Suprapubic skin (tissue), 4 donors: ENCODE results near the gene TMUB2. TPM values are rescaled to one million over a fixed set of nuclear protein-coding genes. Genes with fewer than 3 reads are reported as not detected.

ENCODE experiments used
- DNase-seq, 2 donors: peaks; one replicate each; pipeline ENCODE4 v3.0.0-alpha.2; 2019; ENCODE audit warnings: low spot score in 2 of 2
- H3K27ac ChIP-seq: fragments of 200-600 bp; sonication (generic); one replicate; pipeline ENCODE4 v1.5.1; 2019
- H3K27me3 ChIP-seq: fragments of 200-600 bp; sonication (generic); one replicate; pipeline ENCODE4 v1.5.1; 2019
- H3K36me3 ChIP-seq: fragments of 200-600 bp; sonication (generic); one replicate; pipeline ENCODE4 v1.5.1; 2019
- H3K4me1 ChIP-seq: fragments of 200-600 bp; sonication (generic); one replicate; pipeline ENCODE4 v1.5.1; 2019
- H3K4me3 ChIP-seq: fragments of 200-600 bp; sonication (generic); one replicate; pipeline ENCODE4 v1.5.1; 2019; ENCODE audit warnings: mild to moderate bottlenecking
- H3K9me3 ChIP-seq: fragments of 200-600 bp; sonication (generic); one replicate; pipeline ENCODE4 v1.5.1; 2019
- EP300 ChIP-seq: sonication (generic); formaldehyde crosslinking; IDR thresholded peaks from one replicate; pipeline ENCODE4 v1.6.1; 2017; ENCODE audit warnings: antibody characterized with exemption
- POLR2A ChIP-seq, 2 donors: fragments of 450-650 bp; IDR thresholded peaks; one replicate each; pipeline ENCODE4 v1.6.1; 2017; ENCODE audit warnings: antibody characterized with exemption in 2 of 2, mild to moderate bottlenecking in 2 of 2, moderate library complexity in 2 of 2
- POLR2AphosphoS5 ChIP-seq, 3 donors: sonication (generic); formaldehyde crosslinking; IDR thresholded peaks; one replicate each; pipeline ENCODE4 v1.6.1; 2017; ENCODE audit warnings: antibody characterized with exemption in 3 of 3
- WGBS: methylation state at CpG from one replicate; pipeline ENCODE4 v1.1.5; 2018; 5-methylcytosine and 5-hydroxymethylcytosine counted together
- total RNA-seq, 4 donors: library from RNA; depleted of rRNA; stranded (reverse); fragments of >200 nt; gene quantifications; one replicate each; pipeline ENCODE4 v1.1.0, GENCODE V29; 2016
- TF ChIP-seq, protein P1 (sequence below), 2 donors: fragments of 200-600 bp in 1 of 2; fragments of 450-650 bp in 1 of 2; sonication (generic) in 1 of 2; IDR thresholded peaks; one replicate each; pipeline ENCODE4 v1.5.1; 2016 to 2019; ENCODE audit warnings: antibody characterized with exemption in 2 of 2, mild to moderate bottlenecking in 1 of 2, moderate library complexity in 1 of 2

Gene TMUB2
- total RNA-seq, 4 donors from 2014 or later = 31.5 to 48.8 (median 36.1) TPM

DNA sequence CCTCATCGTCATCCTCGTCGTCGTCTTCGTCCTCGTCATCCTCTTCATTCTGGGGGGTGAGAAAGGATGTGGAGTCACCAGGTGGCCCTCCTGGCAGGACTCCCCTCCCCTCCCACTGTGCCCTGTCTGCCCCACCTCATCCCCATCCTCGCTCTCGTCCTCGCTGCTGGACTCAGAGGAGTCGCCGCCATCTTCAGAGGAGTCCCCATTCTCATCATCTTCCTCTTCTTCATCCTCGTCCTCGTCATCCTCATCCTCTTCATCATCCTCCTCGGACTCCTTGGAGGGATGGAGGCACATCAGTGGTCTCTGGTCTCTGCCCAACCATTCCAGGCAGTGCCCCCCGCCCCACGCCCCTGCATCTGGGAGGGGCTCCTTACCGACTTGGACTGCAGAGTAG is 20.5 kb downstream of the TMUB2 start:
- Histone ChIP-seq H3K9me3 (no peaks in the 10 kb centered on the region), H3K27ac (no peak overlapping the region), H3K36me3 (peaks cover 37% of the 10 kb centered on the region), H3K27me3 (no peaks in the 10 kb centered on the region), H3K4me3 (no peak overlapping the region), H3K4me1 (peaks cover 37% of the 10 kb centered on the region)
- TF ChIP-seq, protein P1, sequence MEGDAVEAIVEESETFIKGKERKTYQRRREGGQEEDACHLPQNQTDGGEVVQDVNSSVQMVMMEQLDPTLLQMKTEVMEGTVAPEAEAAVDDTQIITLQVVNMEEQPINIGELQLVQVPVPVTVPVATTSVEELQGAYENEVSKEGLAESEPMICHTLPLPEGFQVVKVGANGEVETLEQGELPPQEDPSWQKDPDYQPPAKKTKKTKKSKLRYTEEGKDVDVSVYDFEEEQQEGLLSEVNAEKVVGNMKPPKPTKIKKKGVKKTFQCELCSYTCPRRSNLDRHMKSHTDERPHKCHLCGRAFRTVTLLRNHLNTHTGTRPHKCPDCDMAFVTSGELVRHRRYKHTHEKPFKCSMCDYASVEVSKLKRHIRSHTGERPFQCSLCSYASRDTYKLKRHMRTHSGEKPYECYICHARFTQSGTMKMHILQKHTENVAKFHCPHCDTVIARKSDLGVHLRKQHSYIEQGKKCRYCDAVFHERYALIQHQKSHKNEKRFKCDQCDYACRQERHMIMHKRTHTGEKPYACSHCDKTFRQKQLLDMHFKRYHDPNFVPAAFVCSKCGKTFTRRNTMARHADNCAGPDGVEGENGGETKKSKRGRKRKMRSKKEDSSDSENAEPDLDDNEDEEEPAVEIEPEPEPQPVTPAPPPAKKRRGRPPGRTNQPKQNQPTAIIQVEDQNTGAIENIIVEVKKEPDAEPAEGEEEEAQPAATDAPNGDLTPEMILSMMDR (IDR thresholded peaks at IDR 0.05) = no peak
- no peak for TF ChIP-seq EP300
- no peak for TF ChIP-seq POLR2A (IDR thresholded peaks at IDR 0.05)
- no peak for TF ChIP-seq POLR2AphosphoS5 (IDR thresholded peaks at IDR 0.05)
- no peak for DNase-seq
- WGBS = 88% methylated on average over 17 of the region's 17 CpGs

DNA sequence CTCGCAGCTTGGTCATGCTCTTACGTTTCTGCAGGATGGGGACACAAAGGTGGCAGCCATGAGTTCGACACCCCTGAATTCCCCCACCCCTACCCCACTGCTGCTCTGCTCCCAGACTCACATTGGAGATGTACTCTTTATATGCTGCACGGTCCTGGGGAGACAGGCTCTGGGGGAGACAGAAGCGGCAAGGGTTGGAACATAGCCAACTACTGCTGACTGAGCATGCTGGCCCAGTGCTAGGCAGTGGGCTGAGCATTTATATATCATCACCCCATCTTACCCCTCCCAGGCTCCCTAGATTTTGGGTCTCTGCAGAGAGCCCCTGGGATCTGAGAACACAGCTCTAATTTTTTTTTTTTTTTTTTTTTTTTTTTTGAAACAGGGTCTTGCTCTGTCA is 21.0 kb downstream of the TMUB2 start:
- H3K4me3 ChIP-seq = no peak overlapping the region
- no peaks in the 10 kb centered on the region for H3K9me3 ChIP-seq
- 90% methylated on average over 2 of the region's 5 CpGs for WGBS
- peaks cover 37% of the 10 kb centered on the region for H3K36me3 ChIP-seq
- DNase-seq = no peak
- H3K27me3 ChIP-seq = no peaks in the 10 kb centered on the region
- peaks cover 41% of the 10 kb centered on the region for H3K4me1 ChIP-seq
- no peak overlapping the region for H3K27ac ChIP-seq
- TF ChIP-seq POLR2AphosphoS5 (IDR thresholded peaks at IDR 0.05) (no peak), POLR2A (IDR thresholded peaks at IDR 0.05) (no peak), EP300 (no peak)
- TF ChIP-seq, protein P1 (IDR thresholded peaks at IDR 0.05) = no peak

DNA sequence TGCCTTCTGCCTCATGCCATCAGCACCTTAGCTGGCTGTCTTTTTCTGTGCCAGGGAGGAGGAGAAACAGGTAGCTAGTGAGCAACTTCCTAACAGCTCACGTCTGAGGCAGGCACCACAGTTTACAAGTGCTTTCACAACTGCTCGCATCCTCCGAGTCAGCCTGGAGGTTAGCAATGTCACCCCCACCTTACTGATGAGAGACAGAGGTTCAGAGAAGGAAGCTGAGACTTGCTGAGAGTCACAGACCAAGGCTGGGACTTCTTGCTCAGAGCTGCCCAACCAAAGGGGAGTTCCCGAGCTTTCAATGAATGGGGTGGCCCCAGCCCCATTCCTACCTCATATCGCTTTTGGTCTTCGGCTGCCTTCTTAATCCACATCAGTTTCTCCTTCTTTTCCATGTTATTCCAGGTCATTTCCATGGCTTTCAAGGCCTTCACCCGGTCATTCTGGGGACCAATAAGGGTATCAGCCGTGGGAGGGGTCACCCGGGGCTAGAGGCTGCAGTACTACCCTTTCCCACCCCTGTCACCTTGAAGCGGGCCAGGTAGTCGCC is 23.1 kb downstream of the TMUB2 start:
- H3K27me3 ChIP-seq = no peaks in the 10 kb centered on the region
- no peak for TF ChIP-seq POLR2AphosphoS5 (IDR thresholded peaks at IDR 0.05)
- no peak for TF ChIP-seq EP300
- H3K27ac ChIP-seq = no peak overlapping the region
- H3K9me3 ChIP-seq = no peaks in the 10 kb centered on the region
- WGBS = 74% methylated on average over 11 of the region's 11 CpGs
- H3K4me3 ChIP-seq = no peak overlapping the region
- DNase-seq = no peak
- peaks cover 49% of the 10 kb centered on the region for H3K36me3 ChIP-seq
- peaks cover 27% of the 10 kb centered on the region for H3K4me1 ChIP-seq

DNA sequence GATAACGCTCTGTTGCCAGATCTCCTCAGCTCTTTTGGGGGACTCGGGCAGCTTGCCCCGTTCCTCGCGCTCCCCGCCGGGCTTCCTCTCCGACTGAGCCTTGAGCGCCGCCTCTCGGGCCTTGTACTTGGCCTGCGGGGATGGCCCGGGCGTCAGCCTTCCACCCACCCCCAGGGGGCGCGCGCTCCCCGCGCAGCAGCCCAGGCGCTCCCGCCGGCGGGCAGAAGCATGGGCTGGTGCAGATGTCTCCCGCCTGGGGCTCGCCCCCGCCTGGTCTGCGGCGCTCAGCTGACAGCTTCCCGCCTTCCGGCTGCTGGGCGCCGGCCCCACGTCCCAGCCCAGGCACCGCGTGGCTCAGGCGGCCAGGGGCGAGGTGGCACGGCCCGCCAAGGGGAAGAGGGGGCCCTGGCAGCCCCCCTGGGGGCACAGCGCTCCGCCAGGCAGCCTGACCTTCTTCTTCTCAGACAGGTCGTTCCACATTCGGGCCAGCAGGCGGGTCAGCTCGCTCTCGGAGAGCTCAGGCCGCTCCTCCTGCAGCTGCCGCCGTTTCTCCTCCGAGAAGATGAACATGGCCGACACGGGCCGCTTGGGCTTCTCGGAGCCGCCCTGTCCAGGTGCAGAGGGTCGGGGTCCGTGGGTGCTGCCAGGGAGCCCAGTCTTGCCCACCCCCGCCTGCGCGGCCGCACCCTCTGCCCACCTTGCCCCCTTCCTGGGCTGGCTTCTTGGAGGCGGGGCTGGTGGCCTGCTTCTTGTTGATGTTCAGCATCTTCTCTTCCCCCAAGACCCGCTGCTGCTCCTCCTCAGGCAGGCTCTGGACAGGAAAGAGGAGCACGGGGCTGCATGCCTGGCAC is 23.8 kb downstream of the TMUB2 start:
- H3K36me3 ChIP-seq = peaks cover 56% of the 10 kb centered on the region
- 31% methylated on average over 7 of the region's 64 CpGs for WGBS

DNA sequence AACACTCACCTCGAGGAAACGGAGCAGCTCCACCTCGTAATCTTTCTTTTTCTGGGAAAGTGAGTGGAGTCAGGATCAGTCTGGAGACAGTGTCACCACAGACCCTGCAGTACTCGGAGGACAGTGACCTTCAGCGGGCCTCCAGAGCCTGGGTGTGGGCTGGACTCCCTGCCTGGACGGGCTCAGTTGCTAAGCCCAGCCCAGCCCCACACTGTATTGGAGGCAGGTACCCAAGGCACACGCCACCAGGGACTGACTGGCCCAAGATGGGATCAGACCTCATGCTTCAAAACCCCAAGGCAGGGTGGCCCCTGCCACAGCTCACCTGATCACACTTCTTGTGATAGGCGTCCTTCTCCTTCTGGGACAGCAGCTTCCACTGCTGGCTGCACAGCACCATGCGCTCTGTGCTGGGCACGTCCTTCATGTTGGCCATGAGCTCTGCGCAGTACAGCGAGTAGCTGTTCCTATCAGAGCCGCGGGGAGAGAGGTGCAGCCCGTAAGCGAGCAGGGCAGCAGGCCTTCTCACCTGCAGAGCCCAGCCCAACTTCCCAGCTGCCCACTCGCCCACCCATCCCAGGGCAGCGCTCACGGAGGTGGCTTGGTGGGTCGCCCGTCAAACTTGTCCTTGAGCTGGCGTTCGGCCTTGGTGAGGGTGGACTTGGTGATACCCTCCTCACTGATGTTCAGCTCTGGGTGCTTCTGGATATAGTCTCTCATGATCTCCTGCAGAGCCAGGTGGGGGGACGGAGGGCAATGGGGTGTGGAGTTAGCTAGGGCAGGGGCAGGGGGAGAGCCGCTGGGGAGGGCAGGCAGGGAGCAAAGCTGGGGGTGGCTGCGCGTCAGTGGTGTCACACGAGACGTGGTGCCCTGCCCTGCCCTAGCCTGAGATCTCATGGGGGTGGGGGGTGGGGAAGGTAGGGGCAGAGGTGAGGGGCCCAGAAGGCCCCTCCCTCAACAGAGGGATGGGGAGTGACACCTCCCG is 24.8 kb downstream of the TMUB2 start:
- Histone ChIP-seq H3K36me3 (peaks cover 66% of the 10 kb centered on the region), H3K27me3 (no peaks in the 10 kb centered on the region), H3K4me3 (no peak overlapping the region), H3K9me3 (no peaks in the 10 kb centered on the region), H3K27ac (no peak overlapping the region), H3K4me1 (peaks cover 30% of the 10 kb centered on the region)
- 93% methylated on average over 24 of the region's 30 CpGs for WGBS
- DNase-seq = no peak
- TF ChIP-seq EP300 (no peak), POLR2A (IDR thresholded peaks at IDR 0.05) (no peak), POLR2AphosphoS5 (IDR thresholded peaks at IDR 0.05) (no peak)
- TF ChIP-seq, protein P1 (IDR thresholded peaks at IDR 0.05) = no peak

More for the DNA sequence above, 23.8 kb downstream of the TMUB2 start:
- Histone ChIP-seq H3K4me3 (no peak overlapping the region), H3K4me1 (peaks cover 27% of the 10 kb centered on the region), H3K9me3 (no peaks in the 10 kb centered on the region), H3K27ac (no peak overlapping the region), H3K27me3 (no peaks in the 10 kb centered on the region)
- peak; percentile 90 to 91 for DNase-seq
- no peak for TF ChIP-seq EP300
- TF ChIP-seq POLR2AphosphoS5 (IDR thresholded peaks at IDR 0.05) = peak in 1 of 3 donors; percentile 43
- no peak for TF ChIP-seq POLR2A (IDR thresholded peaks at IDR 0.05)
- TF ChIP-seq, protein P1 (IDR thresholded peaks at IDR 0.05) = peak; percentile 97
